Mammary epithelial cell (primary cell): Measurements from ENCODE around the gene DST.

Source experiments
- EZH2 ChIP-seq: IDR thresholded peaks from 2 replicates; pipeline ENCODE4 v1.6.1; 2012; ENCODE audit warnings: low read length, inconsistent platforms, borderline replicate concordance
- TF ChIP-seq, protein P1 (sequence below), 2 donors: IDR thresholded peaks in 1 of 2; conservative IDR thresholded peaks in 1 of 2; 2 replicates each; pipeline ENCODE4 v1.5.1; 2011 to 2012; ENCODE audit warnings: inconsistent platforms in 2 of 2, low read length in 2 of 2, mild to moderate bottlenecking in 2 of 2, control low read depth in 1 of 2, low read depth in 1 of 2; ENCODE audit not compliant: insufficient read depth in 1 of 2; ENCODE audit errors: extremely low read depth in 1 of 2

DNA sequence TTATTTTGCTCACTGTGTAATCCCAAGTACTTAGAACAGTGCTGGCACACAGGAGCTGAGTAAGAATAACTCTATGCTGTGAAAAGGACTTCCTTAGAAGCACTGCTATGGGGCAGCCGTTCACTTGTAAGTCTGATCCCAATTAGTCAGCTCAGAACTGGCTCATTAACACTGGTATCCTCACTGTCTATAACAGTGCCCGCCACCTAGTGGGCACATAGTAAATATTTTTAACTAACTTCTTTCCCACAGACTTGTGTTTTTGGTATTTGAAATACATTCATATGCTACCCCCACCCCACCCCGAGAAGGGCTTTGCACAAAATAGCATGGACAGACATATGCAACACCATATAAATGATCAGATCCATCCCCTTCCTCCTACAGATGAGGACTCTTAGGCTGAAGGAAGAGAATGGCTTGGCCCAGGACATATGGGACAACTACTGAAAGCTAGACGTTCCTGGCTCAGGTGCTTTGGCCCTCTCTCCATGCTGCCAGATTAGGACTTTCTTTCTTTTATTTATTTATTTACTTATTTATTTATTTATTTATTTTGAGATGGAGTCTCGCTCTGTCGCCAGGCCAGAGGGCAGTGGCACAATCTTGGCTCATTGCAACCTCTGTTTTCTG is 47.1 kb downstream of the DST start:
- TF ChIP-seq EZH2 = no peak
- TF ChIP-seq, protein P1, sequence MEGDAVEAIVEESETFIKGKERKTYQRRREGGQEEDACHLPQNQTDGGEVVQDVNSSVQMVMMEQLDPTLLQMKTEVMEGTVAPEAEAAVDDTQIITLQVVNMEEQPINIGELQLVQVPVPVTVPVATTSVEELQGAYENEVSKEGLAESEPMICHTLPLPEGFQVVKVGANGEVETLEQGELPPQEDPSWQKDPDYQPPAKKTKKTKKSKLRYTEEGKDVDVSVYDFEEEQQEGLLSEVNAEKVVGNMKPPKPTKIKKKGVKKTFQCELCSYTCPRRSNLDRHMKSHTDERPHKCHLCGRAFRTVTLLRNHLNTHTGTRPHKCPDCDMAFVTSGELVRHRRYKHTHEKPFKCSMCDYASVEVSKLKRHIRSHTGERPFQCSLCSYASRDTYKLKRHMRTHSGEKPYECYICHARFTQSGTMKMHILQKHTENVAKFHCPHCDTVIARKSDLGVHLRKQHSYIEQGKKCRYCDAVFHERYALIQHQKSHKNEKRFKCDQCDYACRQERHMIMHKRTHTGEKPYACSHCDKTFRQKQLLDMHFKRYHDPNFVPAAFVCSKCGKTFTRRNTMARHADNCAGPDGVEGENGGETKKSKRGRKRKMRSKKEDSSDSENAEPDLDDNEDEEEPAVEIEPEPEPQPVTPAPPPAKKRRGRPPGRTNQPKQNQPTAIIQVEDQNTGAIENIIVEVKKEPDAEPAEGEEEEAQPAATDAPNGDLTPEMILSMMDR (conservative IDR thresholded peaks at IDR 0.05 in 1 of 2, IDR thresholded peaks at IDR 0.05 in 1 of 2; ENCODE audit: extremely low read depth in 1 of 2, insufficient read depth in 1 of 2, low read depth in 1 of 2, low read length in 2 of 2) = peak; percentile 56 to 61
